GM18498 (cell line): ENCODE measurements around the gene RALGPS1.

Experiments
- ATAC-seq: cut with Tn5 transposase; IDR thresholded peaks from one replicate; pipeline ENCODE4 v1.9.1; 2021; ENCODE audit warnings: mild to moderate bottlenecking, moderate library complexity; ENCODE audit not compliant: unreplicated experiment

The RALGPS1 gene

GRCh38 chr9:126953041-126953809 lies 38.6 kb downstream of the RALGPS1 start:
- no peak for ATAC-seq

GRCh38 chr9:126955811-126956210 lies 41.2 kb downstream of the RALGPS1 start:
- ATAC-seq = no peak

GRCh38 chr9:126956917-126957686 lies 42.5 kb downstream of the RALGPS1 start:
- no peak for ATAC-seq

DNA sequence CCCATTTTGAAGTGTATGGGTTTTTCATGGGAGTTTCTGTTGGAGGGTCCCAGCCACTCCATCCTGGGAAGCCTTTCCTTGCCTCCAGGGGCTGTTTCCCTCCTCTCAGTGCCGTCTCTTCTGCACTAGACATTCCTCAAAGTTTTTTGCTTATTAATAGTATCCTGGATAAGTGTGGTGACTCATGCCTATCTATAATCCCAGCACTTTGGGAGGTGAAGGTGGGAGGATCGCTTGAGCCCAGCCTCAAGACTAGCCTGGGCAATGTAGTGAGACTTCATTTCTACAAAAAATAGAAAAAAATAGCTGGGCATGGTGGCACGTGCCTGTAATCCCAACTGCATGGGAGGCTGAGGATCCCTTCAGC lies 43.1 kb downstream of the RALGPS1 start:
- no peak for ATAC-seq

DNA sequence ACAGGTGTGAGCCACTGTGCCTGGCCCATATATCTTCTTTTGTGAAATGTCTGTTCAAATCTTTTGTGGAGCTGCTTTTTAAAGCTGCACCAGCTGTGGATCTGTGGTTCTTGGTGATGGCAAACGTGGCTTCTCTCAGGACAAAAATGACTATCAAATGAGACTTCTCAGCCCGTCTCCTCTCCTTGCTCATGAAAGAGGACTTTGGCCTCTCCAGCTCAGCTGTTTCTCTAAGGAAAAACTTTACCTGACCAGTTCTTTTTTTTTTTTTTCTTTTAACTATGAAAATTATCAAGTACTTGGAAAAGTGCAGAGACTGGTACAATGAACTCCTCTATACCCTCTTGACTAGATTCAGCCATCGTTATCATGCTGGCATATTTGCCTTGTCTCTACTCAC lies 44.8 kb downstream of the RALGPS1 start:
- no peak for ATAC-seq

- ATAC-seq = no peak
Measured at GRCh38 chr9:126959917-126960316, 45.3 kb downstream of the RALGPS1 start.

- ATAC-seq = no peak
Measured at GRCh38 chr9:126962336-126962735, 47.8 kb downstream of the RALGPS1 start.

DNA sequence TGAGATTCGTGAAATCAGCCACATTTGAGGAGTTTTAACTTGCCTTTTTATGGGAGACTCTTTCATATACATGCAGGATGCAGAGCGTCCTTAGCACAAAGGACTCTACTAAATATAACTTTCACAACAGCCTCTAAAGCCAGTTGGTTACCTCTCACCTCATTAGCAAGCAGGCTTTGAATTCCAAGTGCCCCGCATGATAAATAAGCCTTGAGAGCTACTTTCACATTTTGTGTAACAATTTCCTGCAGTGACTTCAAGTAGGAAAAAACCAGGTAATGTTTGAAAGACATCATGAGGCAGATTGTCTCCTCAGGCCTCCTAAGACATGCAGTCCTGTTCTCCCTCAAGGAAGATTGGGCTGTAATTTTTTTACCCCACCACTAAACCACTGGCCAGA lies 50.5 kb downstream of the RALGPS1 start:
- ATAC-seq = no peak

DNA sequence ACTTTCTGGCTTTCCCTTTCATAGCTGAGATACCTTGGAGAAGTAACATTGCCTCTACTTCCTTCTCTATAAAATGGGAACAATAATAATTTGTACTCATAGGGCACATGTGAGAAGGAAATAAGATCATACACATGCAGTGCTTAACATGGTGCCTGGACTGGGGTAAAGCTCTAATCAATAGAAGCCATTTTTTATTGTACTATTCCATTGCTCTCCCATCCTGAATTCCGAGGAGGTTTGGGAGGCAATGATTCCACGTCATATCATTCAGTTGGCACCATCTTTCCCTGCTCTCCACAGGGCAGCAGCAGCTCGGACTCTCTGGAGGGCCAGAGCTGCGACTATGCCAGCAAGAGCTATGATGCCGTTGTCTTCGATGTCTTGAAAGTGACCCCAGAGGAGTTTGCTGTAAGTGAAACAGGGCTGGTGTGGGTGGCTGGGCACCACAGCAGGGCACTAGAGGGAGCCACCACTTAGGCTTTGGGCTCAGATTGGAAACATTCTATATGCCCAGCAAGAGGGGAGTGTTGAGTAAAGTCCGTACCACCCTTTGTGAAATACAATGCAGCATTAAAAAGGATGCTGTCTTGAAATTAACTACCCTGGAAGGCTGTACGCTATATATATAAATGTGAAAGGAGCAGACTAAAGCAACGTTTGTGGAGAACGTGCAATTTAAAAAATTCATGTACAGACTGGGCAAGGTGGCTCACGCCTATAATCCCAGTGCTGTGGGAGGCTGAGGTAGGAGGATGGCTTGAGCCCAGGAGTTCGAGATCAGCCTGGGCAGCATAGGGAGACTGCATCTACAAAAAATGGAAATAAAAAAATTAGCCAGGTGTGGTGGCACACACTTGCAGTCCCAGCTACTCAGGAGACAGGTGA lies 51.2 kb downstream of the RALGPS1 start:
- ATAC-seq = no peak

DNA sequence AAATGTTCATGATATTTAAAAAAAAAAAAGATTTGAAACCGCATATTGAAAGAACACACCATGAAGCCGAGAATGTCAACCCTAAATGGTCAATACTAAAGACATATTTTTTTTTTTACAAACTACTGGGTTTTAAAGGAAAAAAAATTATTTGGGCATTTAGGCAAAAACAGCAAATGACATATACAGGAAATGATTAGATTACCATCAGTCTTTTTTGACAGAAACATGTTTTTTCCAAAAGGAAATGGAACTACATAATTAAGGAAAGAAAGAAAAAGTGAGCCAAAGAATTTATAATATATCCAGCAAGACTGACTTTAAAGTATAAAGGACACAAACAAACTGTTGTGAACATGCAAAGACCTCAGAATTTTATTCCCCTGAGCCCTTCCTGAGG lies 56.7 kb downstream of the RALGPS1 start:
- no peak for ATAC-seq

GRCh38 chr9:126973651-126974529 lies 59.3 kb downstream of the RALGPS1 start:
- no peak for ATAC-seq

GRCh38 chr9:126974594-126974993 lies 60.0 kb downstream of the RALGPS1 start:
- ATAC-seq = no peak

- ATAC-seq = no peak
Measured at GRCh38 chr9:126975327-126976220, 61.0 kb downstream of the RALGPS1 start.

GRCh38 chr9:126979461-126979860 lies 64.9 kb downstream of the RALGPS1 start:
- ATAC-seq = no peak

- no peak for ATAC-seq
Measured at GRCh38 chr9:126980231-126980630, 65.6 kb downstream of the RALGPS1 start.

DNA sequence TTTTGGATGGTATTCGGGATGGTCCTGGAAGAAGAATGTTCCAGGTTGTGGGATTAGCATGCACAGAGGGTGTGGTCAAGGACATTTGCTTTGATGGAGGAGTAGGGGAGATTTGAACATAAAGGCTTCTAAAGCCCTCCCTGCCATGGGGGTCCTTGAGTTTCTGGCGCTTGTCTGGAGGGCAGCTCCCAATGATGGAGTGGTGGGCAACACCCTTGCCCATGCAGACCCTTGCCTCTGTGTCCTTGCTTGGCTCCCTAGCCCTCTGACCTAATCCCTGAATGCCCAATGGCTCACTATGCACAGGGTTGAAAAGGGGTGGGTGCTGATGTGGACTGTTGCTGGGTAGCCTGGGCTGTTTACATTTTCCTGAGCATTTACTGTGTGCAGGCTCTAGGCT lies 66.6 kb downstream of the RALGPS1 start:
- no peak for ATAC-seq

DNA sequence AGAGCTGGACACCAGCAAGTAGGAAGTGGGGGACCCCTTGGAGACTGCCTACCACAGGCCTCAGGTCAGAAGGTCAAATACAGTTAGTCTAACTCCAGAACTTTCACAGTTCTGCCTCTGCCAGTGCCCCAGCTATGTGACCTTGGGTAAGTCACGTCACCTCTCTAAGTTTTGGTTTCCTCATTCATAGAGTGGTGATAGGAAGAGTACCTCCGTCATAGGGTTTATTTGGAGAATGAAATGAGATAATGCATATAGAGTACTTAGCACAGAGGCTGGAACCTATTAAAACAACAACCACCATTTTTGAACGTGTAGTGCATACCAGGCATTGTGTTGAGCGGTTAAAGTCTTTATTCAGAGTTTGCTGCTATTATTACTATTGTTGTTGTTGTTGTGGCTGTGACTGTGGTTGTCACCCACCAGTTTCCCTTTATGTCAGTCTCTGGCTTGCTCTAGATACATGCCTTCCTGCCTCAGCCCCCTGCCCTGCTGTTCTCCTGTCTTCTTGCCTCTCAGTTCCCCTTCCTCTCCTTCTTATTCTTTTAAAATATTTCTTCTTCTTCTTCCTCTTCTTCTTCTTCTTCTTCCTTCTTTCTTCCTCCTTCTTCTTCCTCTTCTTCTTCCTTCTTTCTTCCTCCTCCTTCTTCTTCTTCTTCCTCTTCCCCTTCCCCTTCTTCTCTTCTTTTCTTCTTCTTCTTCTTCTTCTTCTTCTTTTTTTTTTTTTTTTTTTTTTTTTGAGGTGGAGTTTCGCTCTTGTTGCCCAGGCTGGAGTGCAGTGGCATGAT lies 67.8 kb downstream of the RALGPS1 start:
- no peak for ATAC-seq

- no peak for ATAC-seq
Measured at GRCh38 chr9:126983767-126984166, 69.2 kb downstream of the RALGPS1 start.

GRCh38 chr9:126984969-126985368 lies 70.4 kb downstream of the RALGPS1 start:
- ATAC-seq = no peak
